GM19099 (cell line): ENCODE data around the gene DHH.

Experiments
- POLR2A ChIP-seq: IDR thresholded peaks from 3 replicates; pipeline ENCODE4 v1.6.1; 2011; ENCODE audit warnings: low read depth; ENCODE audit not compliant: insufficient read length; ENCODE audit errors: extremely low read depth

DHH gene

GRCh38 chr12:49037111-49037946, 57.3 kb downstream of the DHH start:
- TF ChIP-seq POLR2A = no peak
